ENCODE data around the gene POPDC2. TPM values are rescaled to one million over a fixed set of nuclear protein-coding genes. Genes with fewer than 3 reads are reported as not detected.
"Not testable (repeated sequence)": the region's sequence is repeated elsewhere in the genome, so short reads cannot be mapped to it uniquely, and the experiment has no call there.

Gene POPDC2
- total RNA-seq, 1 donor from 2014 or later, result 2.1 TPM

DNA sequence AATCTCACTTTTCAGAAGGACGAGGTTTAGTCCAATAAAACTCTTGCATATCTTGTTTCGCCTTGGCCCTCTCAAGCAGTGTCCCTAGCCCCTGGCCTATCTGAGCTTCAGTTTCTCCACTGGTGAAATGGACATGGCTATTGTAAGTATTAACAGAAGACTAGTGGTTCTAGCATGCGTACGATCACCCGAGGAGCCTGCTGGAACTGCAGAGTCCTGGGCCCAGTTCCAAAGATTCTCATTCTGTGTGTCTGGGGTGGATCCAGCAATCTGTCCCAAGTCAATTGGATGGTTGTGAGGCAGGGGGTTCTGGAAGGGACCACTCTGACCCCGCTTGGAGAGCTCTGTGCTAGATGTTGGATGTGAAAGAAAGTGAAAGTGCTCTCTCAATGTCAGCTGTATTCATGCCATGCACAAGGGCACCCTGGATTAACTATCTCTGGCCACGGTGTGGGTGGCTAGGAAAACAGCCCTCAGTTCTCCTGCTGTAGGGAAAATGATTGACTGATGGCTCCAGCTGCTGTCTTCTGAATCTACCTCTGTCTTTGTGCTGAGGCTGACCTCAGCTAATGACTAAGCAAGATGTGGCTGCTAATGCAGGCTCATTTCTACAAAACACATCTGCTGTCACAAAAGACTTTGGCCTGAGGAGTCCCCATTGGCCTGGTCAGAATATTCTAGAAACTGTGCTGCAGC, 64.6 kb downstream of the POPDC2 start:
- no peak overlapping the region for H3K9ac ChIP-seq (ENCODE audit: low read length)
- H3K36me3 ChIP-seq (ENCODE audit: insufficient read depth, low read length), result no peaks in the 10 kb centered on the region
- H3K79me2 ChIP-seq (ENCODE audit: insufficient read depth, low read length), result no peaks in the 10 kb centered on the region
- H3K4me1 ChIP-seq (ENCODE audit: insufficient read depth, low read length), result peaks cover 10% of the 10 kb centered on the region
- H3K4me1 Mint-ChIP-seq (ENCODE audit: low read depth, unreplicated experiment), result peaks cover 44% of the 10 kb centered on the region
- no peaks in the 10 kb centered on the region for H3K27me3 Mint-ChIP-seq (ENCODE audit: low read depth, unreplicated experiment)
- H3K27me3 ChIP-seq (ENCODE audit: insufficient read depth, low read length), result no peaks in the 10 kb centered on the region
- no peak overlapping the region for H3K4me3 ChIP-seq (ENCODE audit: insufficient read depth, low read depth, low read length)
- no peaks in the 10 kb centered on the region for H3K9me3 ChIP-seq (ENCODE audit: insufficient read depth, low read depth, low read length)
- TF ChIP-seq CTCF (IDR thresholded peaks at IDR 0.05; ENCODE audit: insufficient read depth, low read depth, low read length) (no peak), EZH2 (IDR thresholded peaks at IDR 0.05; ENCODE audit: insufficient read depth, low read length) (no peak)
- peak overlapping the region; percentile 38 for H2AFZ ChIP-seq (ENCODE audit: low read depth, low read length)
- H3K27ac ChIP-seq (ENCODE audit: low read depth, low read length), result no peak overlapping the region
- DNase-seq (ENCODE audit: low read depth) (no peak), FAIRE-seq (no peak)
- peak overlapping the region; percentile 68 for H3K4me2 ChIP-seq (ENCODE audit: low read length)
- H3K4me3 Mint-ChIP-seq (ENCODE audit: unreplicated experiment), result no peak overlapping the region
- H3K9me3 Mint-ChIP-seq (ENCODE audit: unreplicated experiment), result peaks cover under 1% of the 10 kb centered on the region
- H3K36me3 Mint-ChIP-seq (ENCODE audit: low read depth, unreplicated experiment), result peaks cover 2% of the 10 kb centered on the region
- H3K27ac Mint-ChIP-seq (ENCODE audit: unreplicated experiment), result no peak overlapping the region
- no peaks in the 10 kb centered on the region for H4K20me1 ChIP-seq (ENCODE audit: insufficient read depth, low read length)

DNA sequence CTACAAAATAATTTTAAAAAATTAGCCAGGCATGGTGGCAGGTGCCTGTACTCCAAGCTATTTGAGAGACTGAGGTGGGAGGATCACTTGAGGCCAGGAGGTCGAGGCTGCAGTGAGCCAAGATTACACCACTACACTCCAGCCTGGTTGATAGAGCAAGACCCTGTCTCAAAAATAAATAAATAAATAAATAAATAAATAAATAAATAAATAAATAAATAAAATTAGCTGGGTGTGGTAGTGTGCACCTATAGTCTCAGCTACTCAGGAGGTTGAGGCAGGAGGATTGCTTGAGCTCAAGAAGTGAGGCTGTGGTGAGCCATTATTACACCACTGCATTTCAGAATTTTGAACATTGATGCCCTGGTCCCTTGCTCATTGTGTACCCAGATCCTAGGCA, 65.5 kb downstream of the POPDC2 start:
- not testable (repeated sequence) for H3K27ac ChIP-seq (ENCODE audit: low read depth, low read length); H3K4me1 ChIP-seq (ENCODE audit: insufficient read depth, low read length); H3K9ac ChIP-seq (ENCODE audit: low read length); FAIRE-seq; H4K20me1 ChIP-seq (ENCODE audit: insufficient read depth, low read length); DNase-seq (ENCODE audit: low read depth); H2AFZ ChIP-seq (ENCODE audit: low read depth, low read length); H3K4me3 ChIP-seq (ENCODE audit: insufficient read depth, low read depth, low read length); H3K4me3 Mint-ChIP-seq (ENCODE audit: unreplicated experiment); H3K36me3 ChIP-seq (ENCODE audit: insufficient read depth, low read length); H3K36me3 Mint-ChIP-seq (ENCODE audit: low read depth, unreplicated experiment); H3K27me3 Mint-ChIP-seq (ENCODE audit: low read depth, unreplicated experiment); H3K9me3 ChIP-seq (ENCODE audit: insufficient read depth, low read depth, low read length); H3K27me3 ChIP-seq (ENCODE audit: insufficient read depth, low read length); H3K9me3 Mint-ChIP-seq (ENCODE audit: unreplicated experiment); H3K4me2 ChIP-seq (ENCODE audit: low read length); H3K27ac Mint-ChIP-seq (ENCODE audit: unreplicated experiment); H3K79me2 ChIP-seq (ENCODE audit: insufficient read depth, low read length)
- H3K4me1 Mint-ChIP-seq (ENCODE audit: low read depth, unreplicated experiment), result peaks cover 44% of the 10 kb centered on the region

DNA sequence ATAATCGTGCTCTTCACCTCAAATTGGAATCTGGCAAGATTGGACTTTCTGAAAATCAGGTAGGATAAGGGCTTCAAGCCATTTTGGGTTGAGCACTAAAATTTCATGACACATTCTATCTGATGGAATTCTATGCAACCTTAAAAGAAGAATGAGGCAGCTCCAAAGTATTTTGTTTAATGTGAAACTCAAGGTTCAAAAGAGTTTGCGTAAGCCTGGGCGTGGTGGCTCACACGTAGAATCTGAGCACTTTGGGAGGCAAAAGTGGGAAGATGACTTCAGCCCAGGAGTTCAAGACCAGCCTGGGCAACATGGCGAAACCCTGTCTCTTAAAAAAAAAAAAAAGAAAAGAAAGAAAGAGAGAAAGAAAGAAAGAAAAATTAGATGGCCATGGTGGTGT, 66.3 kb downstream of the POPDC2 start:
- Mint-ChIP-seq H3K27ac (ENCODE audit: unreplicated experiment) (no peak overlapping the region), H3K4me1 (ENCODE audit: low read depth, unreplicated experiment) (peaks cover 42% of the 10 kb centered on the region), H3K4me3 (ENCODE audit: unreplicated experiment) (no peak overlapping the region), H3K9me3 (ENCODE audit: unreplicated experiment) (peaks cover 3% of the 10 kb centered on the region), H3K27me3 (ENCODE audit: low read depth, unreplicated experiment) (no peaks in the 10 kb centered on the region), H3K36me3 (ENCODE audit: low read depth, unreplicated experiment) (peaks cover 2% of the 10 kb centered on the region)
- Histone ChIP-seq H3K9ac (ENCODE audit: low read length) (no peak overlapping the region), H3K4me2 (ENCODE audit: low read length) (no peak overlapping the region), H2AFZ (ENCODE audit: low read depth, low read length) (no peak overlapping the region), H3K4me1 (ENCODE audit: insufficient read depth, low read length) (peaks cover 10% of the 10 kb centered on the region), H3K79me2 (ENCODE audit: insufficient read depth, low read length) (no peaks in the 10 kb centered on the region), H3K4me3 (ENCODE audit: insufficient read depth, low read depth, low read length) (no peak overlapping the region), H3K27me3 (ENCODE audit: insufficient read depth, low read length) (no peaks in the 10 kb centered on the region), H3K9me3 (ENCODE audit: insufficient read depth, low read depth, low read length) (peaks cover 5% of the 10 kb centered on the region), H4K20me1 (ENCODE audit: insufficient read depth, low read length) (no peaks in the 10 kb centered on the region), H3K36me3 (ENCODE audit: insufficient read depth, low read length) (no peaks in the 10 kb centered on the region), H3K27ac (ENCODE audit: low read depth, low read length) (no peak overlapping the region)
- TF ChIP-seq EZH2 (IDR thresholded peaks at IDR 0.05; ENCODE audit: insufficient read depth, low read length) (no peak), CTCF (IDR thresholded peaks at IDR 0.05; ENCODE audit: insufficient read depth, low read depth, low read length) (no peak)
- DNase-seq (ENCODE audit: low read depth), result no peak
- no peak for FAIRE-seq

Measured in astrocyte (in vitro differentiated cells and primary cell).